ENCODE results near the gene FARP1. TPM values are rescaled to one million over a fixed set of nuclear protein-coding genes. Genes with fewer than 3 reads are reported as not detected.
A peak's percentile ranks its signal among the peaks of the same experiment; 100 is the strongest.

FARP1 gene
- total and polyA plus RNA-seq, 2 of the 8 experiments (the other 6 are each of a cell fraction or from before 2014, with no cell fraction given) = 24.7 to 104 TPM

- DNase-seq (ENCODE audit: low read depth in 1 of 2, low spot score in 2 of 2) (no peak), FAIRE-seq (no peak)
- Histone ChIP-seq H4K91ac (replicated peaks; ENCODE audit: insufficient read length, low read length) (no peak overlapping the region), H2BK20ac (ENCODE audit: low read length) (no peak overlapping the region), H3K4me2 (ENCODE audit: insufficient read depth in 1 of 2, low read depth in 2 of 2, low read length in 2 of 2) (no peak overlapping the region), H3K23me2 (ENCODE audit: low read depth, low read length) (no peaks in the 10 kb centered on the region), H3K14ac (ENCODE audit: insufficient read length) (no peak overlapping the region), H3K56ac (replicated peaks; ENCODE audit: insufficient read length, low read depth, low read length) (no peak overlapping the region), H3K4me3 (ENCODE audit: extremely low read depth in 1 of 4, insufficient read depth in 2 of 4, low read depth in 3 of 4, low read length in 4 of 4) (no peak overlapping the region), H3K4me1 (replicated peaks in 1 of 4; ENCODE audit: control insufficient read depth in 3 of 4, insufficient read depth in 4 of 4, low read length in 3 of 4) (peaks cover 7 to 23% (median 16%) of the 10 kb centered on the region in 4 experiments), H3K36me3 (ENCODE audit: control insufficient read depth in 2 of 4, insufficient read depth in 4 of 4, low read length in 3 of 4) (no peaks in the 10 kb centered on the region), H3K9ac (replicated peaks in 1 of 4; ENCODE audit: extremely low read depth in 1 of 4, low read depth in 3 of 4, low read length in 3 of 4) (no peak overlapping the region), H4K20me1 (replicated peaks in 1 of 2; ENCODE audit: control insufficient read depth in 1 of 2, insufficient read depth in 2 of 2, low read length in 2 of 2) (peaks cover 15 to 33% of the 10 kb centered on the region in 2 experiments), H2BK15ac (ENCODE audit: low read length) (no peak overlapping the region), H3K9me3 (ENCODE audit: insufficient read depth in 2 of 2, low read depth in 1 of 2, low read length in 1 of 2) (no peaks in the 10 kb centered on the region), H3K23ac (ENCODE audit: insufficient read length) (no peak overlapping the region), H2AK5ac (ENCODE audit: low read depth, low read length) (no peak overlapping the region), H3K27ac (ENCODE audit: low read depth, low read length) (no peak overlapping the region), H2BK120ac (replicated peaks; ENCODE audit: low read depth, low read length) (no peak overlapping the region), H3K79me2 (ENCODE audit: control insufficient read depth in 1 of 2, insufficient read depth in 2 of 2, low read length in 2 of 2) (peaks cover 7 to 94% of the 10 kb centered on the region in 2 experiments), H2AFZ (ENCODE audit: low read length) (no peak overlapping the region), H3K27me3 (replicated peaks in 1 of 4; ENCODE audit: control insufficient read depth in 3 of 4, extremely low read depth in 1 of 4, insufficient read depth in 3 of 4, low read length in 3 of 4) (no peaks in the 10 kb centered on the region), H4K8ac (ENCODE audit: extremely low read depth, insufficient read depth, low read length) (no peak overlapping the region; the same call in none of the 2 replicates), H3K79me1 (ENCODE audit: low read depth, low read length) (peaks cover 19% of the 10 kb centered on the region), H3K4ac (replicated peaks; ENCODE audit: insufficient read length, low read depth, low read length) (no peak overlapping the region), H2BK12ac (ENCODE audit: low read depth, low read length) (no peak overlapping the region), H3K18ac (ENCODE audit: extremely low read depth, low read length) (no peak overlapping the region), H2BK5ac (ENCODE audit: low read depth, low read length) (peak overlapping the region; percentile 55; the same call in 1 of the 2 replicates), H4K5ac (ENCODE audit: insufficient read length, low read depth, low read length) (no peak overlapping the region)
- ChIA-PET CTCF (ENCODE audit: partially characterized antibody) (interaction anchor here (0.5 to 1.5 kb wide), 5 partner anchors 18 to 162 kb away, joined by 3 to 6 read pairs (median 3); no protein-coding TSS in a partner anchor), POLR2A (ENCODE audit: partially characterized antibody) (interaction anchor here (0.6 to 1.0 kb wide), 2 partner anchors 60 to 86 kb away, joined by 4 read pairs; partner anchors contain the start of gene STK24)
- 83% methylated on average over 8 of the region's 8 CpGs; no CpG with 5 or more reads in 1 of the 2 experiments for WGBS, 2 experiments (ENCODE audit: extremely low coverage in 1 of 2, insufficient coverage in 1 of 2, insufficient read length in 1 of 2, insufficient replicate concordance in 2 of 2, low coverage in 1 of 2, low lambda C conversion rate in 2 of 2, missing lambda C conversion rate in 1 of 2)
- TF ChIP-seq YY1 (IDR thresholded peaks at IDR 0.05; ENCODE audit: low read depth, low read length) (no peak), E2F6 (IDR thresholded peaks at IDR 0.05) (no peak), SIN3A (conservative IDR thresholded peaks at IDR 0.05 in 1 of 2, IDR thresholded peaks at IDR 0.05 in 1 of 2; ENCODE audit: low read depth in 1 of 2, low read length in 2 of 2) (no peak), RBBP5 (IDR thresholded peaks at IDR 0.05; ENCODE audit: borderline replicate concordance, low read depth, low read length) (no peak), POU5F1 (IDR thresholded peaks at IDR 0.05; ENCODE audit: low read depth, low read length) (no peak), KDM5A (IDR thresholded peaks at IDR 0.05; ENCODE audit: low read length) (no peak), MAX (IDR thresholded peaks at IDR 0.05) (no peak), SP1 (IDR thresholded peaks at IDR 0.05; ENCODE audit: low read depth, low read length) (no peak), HDAC2 (IDR thresholded peaks at IDR 0.05; ENCODE audit: borderline replicate concordance in 1 of 2, low read depth in 2 of 2, low read length in 2 of 2) (no peak), SAP30 (IDR thresholded peaks at IDR 0.05; ENCODE audit: insufficient read depth, insufficient replicate concordance, low read length) (no peak), CBX8 (IDR thresholded peaks at IDR 0.05; ENCODE audit: borderline replicate concordance, low read depth, low read length) (no peak), FOSL1 (IDR thresholded peaks at IDR 0.05; ENCODE audit: insufficient read depth, low read depth, low read length) (no peak)
Observed at GRCh38 chr13:98490866-98491265, 348.0 kb downstream of the FARP1 start.

Data from H1 (cell line).